Gastrocnemius medialis (tissue), 4 donors: ENCODE measurements around the gene ARNT2.

Experiments used
- CTCF ChIP-seq, 5 experiments: fragments of 450-650 bp in 3 of 5; fragments of 200-600 bp in 2 of 5; sonication (generic) in 2 of 5; IDR thresholded peaks in 4 of 5; conservative IDR thresholded peaks in 1 of 5; 1 replicate in 4 of 5; 2 replicates in 1 of 5; pipeline ENCODE4 v1.5.1; 2016 to 2019; ENCODE audit warnings: antibody characterized with exemption in 5 of 5, mild to moderate bottlenecking in 3 of 5, moderate library complexity in 3 of 5
- POLR2A ChIP-seq, 2 donors: fragments of 450-650 bp; IDR thresholded peaks; one replicate each; pipeline ENCODE4 v1.6.1; 2017; ENCODE audit warnings: antibody characterized with exemption in 2 of 2, mild to moderate bottlenecking in 2 of 2, moderate library complexity in 2 of 2

- no peak for TF ChIP-seq CTCF (IDR thresholded peaks at IDR 0.05 in 4 of 5, conservative IDR thresholded peaks at IDR 0.05 in 1 of 5)
- no peak for TF ChIP-seq POLR2A (IDR thresholded peaks at IDR 0.05)
Measured at GRCh38 chr15:80586161-80586560, 182.0 kb downstream of the ARNT2 start.
